GM20000 (cell line): Measurements from ENCODE around the gene MAPK8IP1.

ENCODE experiments used
- DNase-seq: peaks from one replicate; pipeline ENCODE4 v3.0.0; 2012; ENCODE audit warnings: low spot score
- CTCF ChIP-seq: IDR thresholded peaks from 2 replicates; pipeline ENCODE4 v1.5.1; 2012; ENCODE audit warnings: mild to moderate bottlenecking, control low read depth; ENCODE audit errors: extremely low read depth, missing control alignments

MAPK8IP1 gene

GRCh38 chr11:45847911-45848316 is 37.5 kb upstream of the MAPK8IP1 start:
- TF ChIP-seq CTCF = no peak
- peak; percentile 50 for DNase-seq

- TF ChIP-seq CTCF = no peak
- DNase-seq = no peak
Measured at GRCh38 chr11:45848654-45849081, 36.8 kb upstream of the MAPK8IP1 start.

DNA sequence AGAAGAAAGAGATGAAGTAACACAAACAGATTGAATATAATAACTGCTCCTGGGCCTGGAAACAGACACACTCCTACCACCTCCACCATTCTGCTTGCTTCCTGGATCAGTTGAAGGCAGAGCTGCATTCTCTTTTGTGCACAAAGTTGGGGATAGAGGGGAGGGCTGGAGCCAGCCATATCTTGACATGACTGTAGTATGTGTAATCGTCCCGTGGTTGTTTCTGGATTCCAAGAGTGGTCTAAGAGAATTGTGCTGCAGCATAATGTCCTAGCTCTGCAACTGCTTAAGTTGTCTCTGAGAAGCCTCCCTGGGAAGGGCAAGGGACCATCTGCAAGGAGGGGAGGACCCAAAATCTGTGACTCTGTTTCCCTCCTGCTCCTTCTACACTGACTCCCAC is 35.0 kb upstream of the MAPK8IP1 start:
- TF ChIP-seq CTCF = no peak
- no peak for DNase-seq

GRCh38 chr11:45851228-45851627 is 34.2 kb upstream of the MAPK8IP1 start:
- DNase-seq = no peak
- no peak for TF ChIP-seq CTCF

- no peak for DNase-seq
- no peak for TF ChIP-seq CTCF
Measured at GRCh38 chr11:45852018-45852711, 33.3 kb upstream of the MAPK8IP1 start.

- peak; percentile 32 for TF ChIP-seq CTCF
Measured at GRCh38 chr11:45852712-45853101, 32.7 kb upstream of the MAPK8IP1 start.

GRCh38 chr11:45853332-45854219 is 31.9 kb upstream of the MAPK8IP1 start:
- no peak for TF ChIP-seq CTCF
- DNase-seq = no peak

More at GRCh38 chr11:45852712-45853101, 32.7 kb upstream of the MAPK8IP1 start:
- DNase-seq = peak; percentile 71
